Heart left ventricle (tissue), 16 donors: Measurements from ENCODE around the gene IQCH. TPM values are rescaled to one million over a fixed set of nuclear protein-coding genes. Genes with fewer than 3 reads are reported as not detected.
"Not testable (repeated sequence)": the region's sequence is repeated elsewhere in the genome, so short reads cannot be mapped to it uniquely, and the experiment has no call there.

ENCODE experiments used
- ATAC-seq, 4 donors: fragments of 200-7000 bp; cut with Tn5 transposase; one replicate each; pipeline ENCODE4 v1.9.1; 2020 to 2022; ENCODE audit warnings: moderate library complexity in 4 of 4, mild to moderate bottlenecking in 3 of 4, moderate number of reproducible peaks in 1 of 4
- DNase-seq, 5 donors: peaks; one replicate each; pipeline ENCODE4 v3.0.0-alpha.2; 2020
- H3K27ac ChIP-seq, 12 donors: fragments of 200-600 bp; sonication (generic) in 4 of 12; one replicate each; pipeline versions ENCODE4 v1.5.0 to v1.8.0; 2016 to 2022; ENCODE audit warnings: mild to moderate bottlenecking in 2 of 12
- H3K27me3 ChIP-seq, 9 donors: fragments of 200-600 bp; sonication (generic) in 2 of 9; one replicate each; pipeline versions ENCODE4 v1.5.1 to v1.8.0; 2016 to 2022; ENCODE audit warnings: mild to moderate bottlenecking in 3 of 9
- H3K36me3 ChIP-seq, 9 donors: fragments of 200-600 bp; sonication (generic) in 2 of 9; one replicate each; pipeline versions ENCODE4 v1.5.0 to v1.8.0; 2018 to 2022; ENCODE audit warnings: mild to moderate bottlenecking in 2 of 9
- H3K4me1 ChIP-seq, 12 donors: fragments of 200-600 bp; sonication (generic) in 4 of 12; one replicate each; pipeline versions ENCODE4 v1.5.0 to v1.8.0; 2016 to 2022; ENCODE audit warnings: mild to moderate bottlenecking in 3 of 12
- H3K4me3 ChIP-seq, 12 donors: fragments of 200-600 bp; sonication (generic) in 4 of 12; one replicate each; pipeline versions ENCODE4 v1.5.0 to v1.8.0; 2017 to 2022; ENCODE audit warnings: mild to moderate bottlenecking in 9 of 12, moderate library complexity in 4 of 12
- H3K9me3 ChIP-seq, 12 donors: fragments of 200-600 bp; sonication (generic) in 4 of 12; one replicate each; pipeline versions ENCODE4 v1.5.0 to v1.8.0; 2016 to 2022; ENCODE audit warnings: mild to moderate bottlenecking in 1 of 12
- CTCF ChIP-seq, 12 donors: fragments of 200-600 bp; sonication (generic) in 4 of 12; IDR thresholded peaks; one replicate each; pipeline versions ENCODE4 v1.5.0 to v1.8.0; 2018 to 2022; ENCODE audit warnings: antibody characterized with exemption in 12 of 12, mild to moderate bottlenecking in 5 of 12
- POLR2A ChIP-seq, 2 donors: fragments of 450-650 bp; IDR thresholded peaks; one replicate each; pipeline ENCODE4 v1.6.1; 2017; ENCODE audit warnings: antibody characterized with exemption in 2 of 2, mild to moderate bottlenecking in 2 of 2, moderate library complexity in 2 of 2
- WGBS, 4 donors: extraction: QIAGEN DNeasy Blood & Tissue Kit in 2 of 4; methylation state at CpG; one replicate each; pipeline versions ENCODE4 v1.1.5 to v1.1.7; 2013 to 2018; 5-methylcytosine and 5-hydroxymethylcytosine counted together
- intact Hi-C, 10 donors: fragments of 100-400 bp; cut with DNase I; formaldehyde crosslinking; loops; one replicate each; pipeline versions ENCODE4 v1.11.1 to v1.14.2; 2022
- polyA plus RNA-seq, 2 donors: library from polyadenylated mRNA; stranded (reverse); fragments of 200-250 nt; gene quantifications; one replicate each; pipeline ENCODE4 v1.2.3, GENCODE V29; 2013
- total RNA-seq, 9 donors: library from RNA; depleted of rRNA in 2 of 9; stranded (reverse); fragments of >200 nt in 2 of 9; fragmentation: NEBNext Ultra II Directional in 3 of 9; extraction: Animal tissue kit (Norgen Biotek cat#: 25700) in 3 of 9; gene quantifications; one replicate each; pipeline versions ENCODE4 v1.1.0 to v1.2.4, GENCODE V29; 2016 to 2023
- donor health status: ischemic (EF 13 %, LVEDD 7.1; RV severe dilation, severe dysfunction).
- donor health status: healthy with polysubstance abuse.
- donor health status: DM: no; HTN: yes; CAD: no.
- donor health status: DM: no; HTN: no; CAD: no.
- donor health status: ischemic (EF 25% LVEDD 6.9; RV normal size, moderate dysfunction).
- donor health status: ischemic (EF 25% LVEDD 5.7; RV mildly dilated, moderate dysfunction).
- donor health status: healthy.
- donor health status: DM: yes; HTN: yes; CAD: no.
- donor health status: ischemic (EF 35%, LVEDD 5.7; RV mildly dilated, moderate dysfunction).
- donor health status: nonischemic (EF 11% LVEDD 7.7; RV severe dilation, severe dysfunction).
- donor health status: DM: yes; HTN: yes; CAD: no.
- donor health status: PGD.
- donor health status: ischemic (EF 29% LVEDD 5.4; RV normal size, mild dysfunction).
- donor health status: nonischemic (EF 23%, LVEDD 6.1; RV moderate dilation, normal function).

The IQCH gene
- total and polyA plus RNA-seq, 11 donors, result 0.11 to 3.3 (median 1.4) TPM

GRCh38 chr15:67420137-67420536 is 165.6 kb downstream of the IQCH start:
- no peak for DNase-seq
- Histone ChIP-seq H3K4me1 (no peaks in the 10 kb centered on the region), H3K4me3 (no peak overlapping the region), H3K9me3 (no peaks in the 10 kb centered on the region), H3K36me3 (peaks cover 0 to 11% (median 0%) of the 10 kb centered on the region in 9 donors), H3K27ac (no peak overlapping the region), H3K27me3 (no peaks in the 10 kb centered on the region)
- no peak for ATAC-seq
- no peak for TF ChIP-seq CTCF (IDR thresholded peaks at IDR 0.05)
- no peak for TF ChIP-seq POLR2A (IDR thresholded peaks at IDR 0.05)
- intact Hi-C loops, result no loop called here
- 70 to 82% (median 76%) methylated on average over 2 of the region's 2 CpGs for WGBS, 4 donors

DNA sequence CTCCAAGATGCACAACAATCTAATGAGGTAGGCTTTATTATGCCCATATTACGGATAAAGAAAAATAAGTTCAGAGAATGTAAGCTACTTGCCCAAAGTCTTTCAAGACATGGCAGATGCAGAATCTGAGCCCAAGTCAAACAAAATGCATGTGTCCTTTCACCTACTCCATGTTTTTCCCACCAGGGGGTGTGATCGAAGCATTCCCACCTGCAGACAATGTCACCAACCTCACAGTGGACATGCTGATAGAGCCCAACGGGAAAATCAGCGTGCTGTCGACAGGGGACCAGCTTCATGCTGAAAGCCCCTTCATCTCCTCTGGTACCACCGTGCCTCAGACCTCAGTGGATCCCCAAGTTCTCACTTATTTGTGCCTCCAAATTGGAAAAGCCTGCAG is 166.5 kb downstream of the IQCH start:
- Histone ChIP-seq H3K27ac (no peak overlapping the region), H3K27me3 (no peaks in the 10 kb centered on the region), H3K4me3 (no peak overlapping the region), H3K9me3 (no peaks in the 10 kb centered on the region), H3K4me1 (no peaks in the 10 kb centered on the region), H3K36me3 (peaks cover 0 to 11% (median 0%) of the 10 kb centered on the region in 9 donors)
- no peak for TF ChIP-seq POLR2A (IDR thresholded peaks at IDR 0.05)
- no peak for TF ChIP-seq CTCF (IDR thresholded peaks at IDR 0.05)
- ATAC-seq (no peak), DNase-seq (no peak)
- WGBS, 4 donors, result 82 to 90% (median 83%) methylated on average over 6 of the region's 6 CpGs
- intact Hi-C loops, result no loop called here

- Histone ChIP-seq H3K9me3 (no peaks in the 10 kb centered on the region), H3K27me3 (no peaks in the 10 kb centered on the region), H3K36me3 (peaks cover 0 to 11% (median 0%) of the 10 kb centered on the region in 9 donors), H3K4me3 (no peak overlapping the region), H3K27ac (no peak overlapping the region), H3K4me1 (no peaks in the 10 kb centered on the region)
- DNase-seq (no peak), ATAC-seq (no peak)
- 79 to 88% (median 83%) methylated on average over 1 of the region's 1 CpG for WGBS, 4 donors
- TF ChIP-seq POLR2A (IDR thresholded peaks at IDR 0.05) (no peak), CTCF (IDR thresholded peaks at IDR 0.05) (no peak)
- intact Hi-C loops, result no loop called here
Measured at GRCh38 chr15:67422296-67422695, 167.7 kb downstream of the IQCH start.

DNA sequence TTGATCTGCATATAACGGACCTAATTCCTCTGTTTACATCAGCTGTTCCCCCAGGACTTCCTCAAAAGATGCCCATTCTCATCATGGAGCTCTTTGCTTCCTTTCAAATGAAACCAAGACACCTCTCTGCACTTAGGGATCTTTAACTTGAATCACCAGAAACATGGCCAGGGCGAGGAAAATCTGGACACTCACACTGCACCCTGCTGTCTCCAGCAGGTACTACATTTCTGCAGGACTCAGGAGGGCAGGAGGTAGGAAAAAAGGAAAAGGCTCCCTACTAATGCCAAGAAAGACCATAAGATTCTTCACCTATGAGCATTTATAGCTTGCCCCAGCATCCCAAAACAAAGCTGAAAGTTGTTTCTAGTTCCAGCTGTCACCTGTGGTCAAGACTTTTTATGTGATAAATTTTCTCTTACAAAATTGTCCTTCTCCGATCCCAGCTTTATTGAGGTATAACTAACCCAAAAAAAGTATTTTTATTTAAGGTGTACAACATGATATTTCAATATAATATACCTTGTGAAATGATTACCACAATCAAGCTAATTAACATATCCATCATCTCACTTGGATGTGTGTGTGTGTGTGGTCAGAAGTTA is 179.0 kb downstream of the IQCH start:
- Histone ChIP-seq H3K27ac (no peak overlapping the region), H3K4me1 (peaks cover 0 to 5% (median 0%) of the 10 kb centered on the region in 12 donors), H3K27me3 (no peaks in the 10 kb centered on the region), H3K9me3 (no peaks in the 10 kb centered on the region), H3K4me3 (no peak overlapping the region), H3K36me3 (peaks cover 0 to 2% (median 0%) of the 10 kb centered on the region in 9 donors)
- intact Hi-C loops, result loop anchor here (1.0 to 5.0 kb wide), 3 partner anchors 486 to 487 kb away; no protein-coding TSS in a partner anchor
- peak in 3 of 4 donors; percentile 47 to 71 (median 61) for ATAC-seq
- DNase-seq, result peak in 4 of 5 donors; percentile 22 to 31 (median 27)
- TF ChIP-seq POLR2A (IDR thresholded peaks at IDR 0.05) (no peak), CTCF (IDR thresholded peaks at IDR 0.05) (peak; percentile 54 to 80 (median 68))
- WGBS, 4 donors, result 62 to 68% (median 65%) methylated on average over 3 of the region's 3 CpGs

DNA sequence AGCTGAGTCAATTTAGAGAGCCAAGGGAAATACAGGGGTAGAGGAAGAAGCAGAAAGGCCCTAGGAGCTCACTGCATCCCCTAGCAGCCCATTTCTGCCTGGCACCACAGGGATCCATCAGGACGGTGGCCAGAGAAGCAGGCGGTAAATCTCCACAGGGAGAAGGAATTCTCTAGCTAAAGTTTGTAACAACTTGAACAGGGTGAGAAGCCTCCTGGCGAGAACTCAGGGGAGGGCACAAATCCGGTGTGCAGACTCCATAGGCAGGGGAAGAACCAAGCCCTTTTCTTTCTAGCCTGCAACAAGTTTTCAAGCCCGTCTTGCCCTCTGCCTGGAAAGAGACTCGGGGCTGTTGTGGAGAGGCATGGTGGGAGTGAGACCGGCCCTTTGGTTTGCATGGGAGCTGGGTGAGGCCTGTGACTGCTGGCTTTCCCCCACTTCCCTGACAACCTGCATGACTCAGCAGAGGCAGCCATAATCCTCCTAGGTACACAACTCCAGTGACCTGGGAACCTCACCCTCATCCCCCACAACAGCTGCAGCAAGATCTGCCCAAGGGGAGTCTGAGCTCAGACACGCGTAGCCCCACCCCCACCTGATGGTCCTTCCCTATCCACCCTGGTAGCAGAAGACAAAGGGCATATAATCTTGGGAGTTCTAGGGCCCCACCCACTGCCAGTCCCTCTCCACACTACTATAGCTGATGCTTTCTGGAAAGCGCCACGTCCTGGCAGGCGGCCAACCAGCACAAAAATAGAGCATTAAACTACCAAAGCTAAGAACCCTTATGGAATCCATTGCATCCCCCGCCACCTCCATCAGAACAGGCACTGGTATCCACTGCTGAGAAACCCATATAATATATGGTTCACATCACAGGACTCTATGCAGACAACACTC is 182.0 kb downstream of the IQCH start:
- peak in 1 of 5 donors; percentile 37 for DNase-seq
- 75 to 87% (median 80%) methylated on average over 13 of the region's 13 CpGs for WGBS, 4 donors

More for the DNA sequence above, 182.0 kb downstream of the IQCH start:
- H3K36me3 ChIP-seq, intact Hi-C loops, H3K27me3 ChIP-seq, ATAC-seq, H3K27ac ChIP-seq, H3K4me1 ChIP-seq, H3K9me3 ChIP-seq, H3K4me3 ChIP-seq: not testable (repeated sequence)
